HG02571 (cell line): ENCODE data around the gene TPM1.
"Not testable (repeated sequence)": the region's sequence is repeated elsewhere in the genome, so short reads cannot be mapped to it uniquely, and the experiment has no call there.

Experiments used
- ATAC-seq: cut with Tn5 transposase; IDR thresholded peaks from one replicate; pipeline ENCODE4 v1.9.1; 2021; ENCODE audit warnings: mild to moderate bottlenecking, moderate library complexity; ENCODE audit not compliant: unreplicated experiment

The TPM1 gene

DNA sequence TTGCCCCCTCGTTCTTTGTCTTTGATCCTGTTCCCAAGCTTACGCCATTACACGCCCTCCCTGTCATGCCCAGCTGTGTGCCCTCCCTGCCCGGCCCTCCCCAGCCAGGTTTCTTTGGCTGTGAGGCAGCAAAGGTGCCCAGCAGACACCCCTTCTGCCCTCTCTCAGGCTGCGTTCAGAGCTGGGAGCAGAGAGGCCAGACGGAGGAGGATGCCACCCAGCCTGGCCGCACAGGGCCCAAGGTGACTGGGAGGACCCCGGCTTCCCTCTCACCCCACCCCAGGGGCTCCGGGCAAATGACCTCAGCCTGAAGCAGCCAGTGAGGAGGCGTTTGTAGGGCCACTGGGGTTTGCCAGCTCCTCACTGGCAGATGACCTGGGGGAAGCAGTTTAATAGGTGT is 48.3 kb downstream of the TPM1 start:
- no peak for ATAC-seq

- no peak for ATAC-seq
Observed at GRCh38 chr15:63091679-63092446, 49.3 kb downstream of the TPM1 start.

DNA sequence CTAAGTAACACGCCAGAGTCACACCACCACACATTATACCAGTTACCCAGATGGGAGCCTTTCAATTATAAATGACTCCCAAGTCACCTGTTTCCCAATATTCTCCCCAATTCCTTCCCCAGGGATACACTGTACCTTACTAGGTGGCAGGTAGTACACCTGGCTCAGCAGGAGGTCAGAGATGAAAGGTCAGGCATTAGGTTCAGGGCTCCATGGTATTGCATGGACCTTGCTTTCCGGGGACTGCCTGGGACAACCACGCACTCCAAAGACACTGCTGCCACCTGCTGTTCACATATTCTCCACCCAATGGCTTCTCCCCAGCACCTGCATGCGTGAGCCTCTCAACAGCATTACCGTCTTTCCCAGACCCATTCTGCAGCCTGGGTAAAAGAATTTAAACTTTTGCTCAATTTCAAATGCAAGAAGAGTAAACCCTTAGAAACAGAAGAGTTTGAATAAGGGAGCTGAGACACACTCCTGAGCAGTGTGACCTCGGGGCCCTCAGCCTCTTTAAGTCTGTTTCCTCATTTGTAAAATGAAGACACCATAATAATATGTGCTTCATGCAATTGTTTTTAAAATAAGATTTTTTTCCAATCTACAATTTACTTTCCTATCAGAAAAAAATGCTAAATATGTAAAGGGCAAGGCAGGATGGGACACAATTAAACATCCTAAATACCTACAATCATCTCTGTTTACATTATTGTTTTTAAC is 51.1 kb downstream of the TPM1 start:
- no peak for ATAC-seq

DNA sequence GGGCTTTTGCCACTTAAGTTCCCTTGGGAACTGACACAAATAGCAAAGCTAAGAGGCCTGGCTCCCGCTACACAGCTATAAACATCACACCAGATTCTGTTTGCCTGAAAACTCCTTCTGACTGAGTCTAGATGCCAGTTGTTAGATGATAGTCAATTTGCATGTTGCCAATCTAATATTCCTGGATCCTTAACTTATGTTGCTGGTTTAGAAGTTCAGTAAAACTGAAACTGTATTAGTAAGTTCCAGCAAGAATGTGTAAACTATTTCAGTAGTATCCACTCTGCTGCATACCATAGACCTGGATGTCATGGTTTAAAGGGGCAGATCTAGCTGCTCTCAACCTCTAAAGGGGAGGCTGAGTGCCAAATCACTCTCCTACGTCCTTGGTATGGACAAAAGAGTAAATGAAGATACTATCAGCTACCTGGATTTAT is 52.0 kb downstream of the TPM1 start:
- ATAC-seq = no peak

DNA sequence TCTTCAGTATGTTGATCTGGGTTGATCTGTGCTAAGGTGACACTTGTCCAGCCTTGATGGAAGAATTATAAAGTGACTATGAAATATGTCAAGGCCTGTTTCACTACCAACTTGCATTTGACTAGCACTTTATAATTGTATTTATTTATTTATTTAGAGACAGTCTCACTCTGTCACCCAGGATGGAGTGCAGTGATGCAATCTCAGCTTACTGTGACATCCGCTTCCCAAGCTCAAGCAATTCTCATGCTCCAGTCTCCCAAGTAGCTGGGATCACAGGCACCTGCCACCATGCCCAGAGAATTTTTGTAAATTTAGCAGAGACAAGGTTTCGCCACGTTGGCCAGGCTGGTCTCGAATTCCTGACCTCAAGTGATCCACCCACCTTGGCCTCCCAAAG is 53.6 kb downstream of the TPM1 start:
- ATAC-seq = no peak

DNA sequence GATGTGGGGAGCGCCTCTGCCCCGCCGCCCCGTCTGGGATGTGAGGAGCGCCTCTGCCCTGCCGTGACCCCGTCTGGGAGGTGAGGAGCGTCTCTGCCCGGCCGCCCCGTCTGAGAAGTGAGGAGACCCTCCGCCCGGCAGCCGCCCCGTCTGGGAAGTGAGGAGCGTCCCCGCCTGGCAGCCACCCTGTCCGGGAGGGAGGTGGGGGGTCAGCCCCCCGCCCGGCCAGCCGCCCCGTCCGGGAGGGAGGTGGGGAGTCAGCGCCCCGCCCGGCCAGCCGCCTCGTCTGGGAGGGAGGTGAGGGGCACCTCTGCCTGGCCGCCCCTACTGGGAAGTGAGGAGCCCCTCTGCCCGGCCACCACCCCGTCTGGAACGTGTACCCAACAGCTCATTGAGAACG is 56.4 kb downstream of the TPM1 start:
- not testable (repeated sequence) for ATAC-seq

DNA sequence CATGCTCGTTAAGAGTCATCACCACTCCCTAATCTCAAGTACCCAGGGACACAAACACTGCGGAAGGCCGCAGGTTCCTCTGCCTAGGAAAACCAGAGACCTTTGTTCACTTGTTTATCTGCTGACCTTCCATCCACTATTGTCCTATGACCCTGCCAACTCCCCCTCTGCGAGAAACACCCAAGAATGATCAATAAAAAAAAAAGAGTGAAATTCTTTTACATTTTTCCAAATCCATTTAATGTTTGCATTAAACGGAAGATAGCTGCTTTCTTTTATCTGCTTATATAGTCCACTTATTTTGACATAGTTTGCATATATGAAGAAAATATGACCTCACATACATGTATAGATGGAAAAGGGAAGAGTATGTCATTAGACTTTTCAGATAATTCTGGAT is 57.0 kb downstream of the TPM1 start:
- not testable (repeated sequence) for ATAC-seq

DNA sequence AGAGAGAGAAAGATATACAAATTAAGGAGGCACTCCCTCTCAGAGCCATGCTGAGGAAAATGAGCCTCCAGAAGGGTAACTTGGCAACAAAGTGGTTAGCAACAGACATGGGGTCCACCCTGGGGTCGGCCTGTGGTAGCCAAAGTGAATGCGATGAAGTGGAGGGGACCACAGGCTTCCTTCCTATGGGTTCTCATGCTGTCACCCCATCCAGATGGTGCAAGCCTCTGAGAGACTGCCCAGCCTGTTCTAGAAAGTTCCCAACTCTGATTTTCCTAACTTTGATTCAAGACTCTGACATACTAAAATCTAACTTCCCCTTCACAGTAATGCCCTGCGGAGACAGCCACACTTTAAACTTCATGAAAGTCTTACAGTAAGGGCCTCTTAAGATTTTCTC is 60.9 kb downstream of the TPM1 start:
- no peak for ATAC-seq

DNA sequence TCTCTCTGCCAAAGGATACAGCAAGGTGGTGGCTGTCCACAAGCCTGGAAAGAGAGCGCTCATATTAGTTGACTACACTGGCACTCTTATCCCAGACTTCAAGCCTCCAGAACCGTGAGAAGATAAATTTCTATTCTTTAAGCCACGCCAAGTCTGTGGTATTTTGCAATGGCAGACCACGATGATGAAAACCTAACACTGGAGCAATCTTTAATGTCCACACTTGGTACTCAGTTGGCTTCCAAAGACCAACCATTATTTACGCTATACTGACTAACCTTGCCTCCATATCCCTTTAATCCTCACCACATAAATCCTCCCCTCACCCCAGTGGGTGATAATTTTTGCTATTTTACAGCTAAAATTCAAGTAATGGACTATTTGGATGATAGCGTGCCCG is 62.2 kb downstream of the TPM1 start:
- ATAC-seq = no peak

DNA sequence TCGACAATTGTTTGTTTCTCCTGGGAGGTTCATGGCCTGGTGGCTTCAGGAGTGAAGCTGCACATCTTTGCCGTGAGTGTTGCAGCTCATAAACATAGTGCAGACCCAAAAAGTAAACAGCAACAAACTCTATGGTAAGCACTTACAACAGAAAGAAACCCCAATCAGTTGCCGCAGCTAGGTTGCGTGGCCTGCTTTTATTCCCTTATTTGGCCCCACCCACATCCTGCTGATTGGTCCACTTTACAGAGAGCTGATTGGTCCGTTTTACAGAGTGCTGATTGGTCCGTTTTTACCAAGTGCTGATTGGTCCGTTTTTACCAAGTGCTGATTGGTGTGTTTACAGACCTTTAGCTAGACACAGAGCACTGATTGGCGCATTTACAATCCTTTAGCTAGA is 62.8 kb downstream of the TPM1 start:
- ATAC-seq = not testable (repeated sequence)

GRCh38 chr15:63107895-63108546 is 65.5 kb downstream of the TPM1 start:
- ATAC-seq = no peak

DNA sequence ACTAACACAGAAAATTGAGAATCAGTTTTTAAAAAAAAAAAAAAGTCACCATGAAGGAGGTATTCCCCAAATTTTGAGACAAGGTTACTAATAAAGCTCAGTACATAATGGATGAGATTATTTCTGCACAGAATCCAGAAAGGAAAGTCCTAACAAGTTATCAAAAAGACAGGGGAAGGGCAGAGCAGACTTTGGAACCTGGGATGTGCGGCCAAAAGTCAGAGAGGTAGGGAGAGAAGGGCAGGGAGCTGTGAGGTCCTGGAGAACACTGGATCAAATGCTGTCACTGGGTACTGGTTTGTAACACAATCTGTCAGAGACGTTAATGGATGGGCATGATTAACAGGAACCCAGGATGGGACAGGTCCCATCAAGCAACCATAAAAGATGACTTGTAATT is 67.0 kb downstream of the TPM1 start:
- ATAC-seq = no peak

DNA sequence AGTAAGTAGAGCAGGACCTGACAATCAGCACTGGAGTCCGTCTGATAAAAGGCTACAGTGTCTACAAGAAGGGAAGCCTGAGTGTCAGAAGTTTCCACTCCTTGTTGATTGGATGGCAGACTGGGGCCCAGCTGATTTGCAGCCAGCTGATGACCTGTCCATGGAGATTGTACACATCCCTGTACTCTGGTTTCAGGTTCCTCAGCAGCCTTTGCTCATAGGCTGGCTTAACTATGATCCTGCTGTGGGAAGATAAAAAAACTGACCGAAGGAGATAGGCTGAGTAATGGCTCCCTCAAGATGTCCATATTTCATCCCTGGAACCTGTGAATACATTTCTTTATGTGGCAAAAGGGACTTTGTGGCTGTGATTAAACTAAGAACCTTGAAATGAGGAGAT is 67.4 kb downstream of the TPM1 start:
- no peak for ATAC-seq

DNA sequence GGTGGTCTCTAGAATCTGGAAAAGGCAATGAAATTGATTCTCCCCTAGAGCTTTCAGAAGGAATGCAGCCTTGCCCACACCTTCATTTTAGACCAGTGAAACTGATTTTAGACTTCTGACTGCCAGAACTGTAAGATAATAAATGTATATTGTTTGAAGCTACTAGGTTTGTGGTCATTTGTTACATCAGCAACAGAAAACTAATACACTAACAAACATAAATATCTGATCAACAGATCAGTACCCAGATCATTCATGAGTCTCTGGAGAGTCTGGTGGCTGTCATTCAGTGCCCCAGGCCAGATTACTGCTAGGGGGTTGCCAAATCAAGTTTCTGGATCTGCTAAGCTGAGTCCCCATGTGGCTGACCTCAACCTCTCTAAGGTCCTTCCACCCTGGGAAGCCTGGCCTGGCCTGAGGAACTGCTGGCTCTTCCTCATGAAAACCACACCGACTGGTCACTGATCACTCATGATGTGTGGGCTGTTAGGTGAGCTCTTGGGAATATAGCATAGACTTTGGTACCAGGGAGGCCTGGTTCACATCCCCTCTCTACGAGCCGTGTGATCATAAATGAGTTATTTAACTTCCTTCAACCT is 68.0 kb downstream of the TPM1 start:
- ATAC-seq = no peak

DNA sequence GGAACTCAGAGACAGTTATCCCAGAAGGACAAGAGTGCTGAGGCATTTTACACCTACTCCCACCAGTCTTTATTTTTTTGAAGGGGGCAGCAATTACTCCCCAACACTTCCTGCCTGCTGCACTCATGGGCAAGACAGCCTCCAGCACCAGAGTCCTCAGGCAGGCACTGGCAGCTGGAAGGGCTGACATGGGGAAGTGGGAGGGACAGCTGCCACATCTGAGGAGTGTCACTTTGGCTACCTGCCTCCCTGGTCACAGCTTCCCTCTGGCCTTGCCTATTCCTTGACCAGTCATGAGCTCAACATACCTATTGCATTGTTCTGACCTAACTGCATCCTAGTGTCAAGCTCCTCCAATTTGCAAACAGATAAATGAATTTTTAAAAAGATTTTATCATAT is 68.9 kb downstream of the TPM1 start:
- no peak for ATAC-seq

GRCh38 chr15:63112871-63113270 is 70.3 kb downstream of the TPM1 start:
- ATAC-seq = no peak

DNA sequence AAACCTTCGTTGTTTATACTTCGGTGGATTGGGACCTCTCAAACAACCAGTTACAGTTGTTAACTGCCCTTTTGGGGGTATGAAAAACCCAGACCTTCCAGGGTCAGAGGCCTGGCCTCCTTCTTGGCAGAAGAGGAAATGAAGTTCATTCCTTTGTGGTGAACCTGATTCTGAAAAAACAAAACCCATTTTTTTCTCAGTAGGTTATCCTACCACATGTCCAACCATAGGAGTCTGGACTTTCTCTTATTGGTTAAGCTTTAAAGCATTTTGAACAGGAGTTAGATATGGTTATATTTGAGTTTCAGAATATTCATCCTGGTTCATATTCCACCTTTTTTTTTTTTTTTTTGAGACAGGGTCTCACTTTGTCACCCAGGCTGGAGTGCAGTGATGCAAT is 71.9 kb downstream of the TPM1 start:
- ATAC-seq = no peak
